ENCODE data around the gene GDF7. TPM values are rescaled to one million over a fixed set of nuclear protein-coding genes. Genes with fewer than 3 reads are reported as not detected.

The GDF7 gene
- total and polyA plus RNA-seq, 2 of the 4 experiments (the other 2 are of a cell fraction): under 0.01 to 0.02 TPM

DNA sequence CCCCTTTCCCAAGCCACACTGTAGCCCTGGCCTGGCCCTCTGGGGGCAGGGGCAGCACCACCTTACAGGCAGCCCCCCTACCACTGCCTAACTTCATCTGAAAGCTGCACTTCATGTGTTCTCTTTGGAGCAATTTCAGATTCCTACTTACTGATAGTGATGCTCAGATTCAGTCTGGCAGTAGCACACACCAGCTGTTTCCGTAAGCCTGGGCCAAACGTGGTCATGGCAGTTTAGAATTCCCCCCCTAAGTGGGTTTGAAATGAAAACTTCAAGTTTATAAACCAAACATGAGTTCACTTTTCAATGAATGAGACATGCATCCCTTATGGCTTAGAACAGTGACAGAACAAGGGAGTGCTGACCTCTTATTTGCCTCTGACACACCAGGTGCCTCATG is 29.4 kb downstream of the GDF7 start:
- no TSS peak for BruUV-seq (replicated peaks)
- H3K4ac ChIP-seq (ENCODE audit: low read depth, low read length): no peak overlapping the region
- H3K18ac ChIP-seq (ENCODE audit: low read depth, low read length): no peak overlapping the region
- H3K4me1 ChIP-seq (ENCODE audit: control insufficient read depth, insufficient read depth, low read length): peaks cover 4% of the 10 kb centered on the region; the same call in 1 of the 2 replicates
- ChIA-PET POLR2A (ENCODE audit: unreplicated experiment) (no interaction called here), CTCF (no interaction called here)
- H2AFZ ChIP-seq (replicated peaks; ENCODE audit: low read length, poor library complexity): no peak overlapping the region
- no peak for ATAC-seq (ENCODE audit: low read depth)
- no peak overlapping the region for H4K5ac ChIP-seq (ENCODE audit: low read depth, low read length)
- in situ Hi-C loops (cut with MboI; ENCODE audit: low sequenced_read_pairs) (no loop called here), intact Hi-C loops (cut with micrococcal nuclease) (no loop called here), dilution Hi-C loops (cut with HindIII; ENCODE audit: low sequenced_read_pairs, unreplicated experiment) (loop anchor here (25.0 kb wide), 1 partner anchor 241 kb away; no protein-coding TSS in a partner anchor)
- WGBS, 2 experiments (ENCODE audit: extremely low coverage in 2 of 2, insufficient read length in 1 of 2): no CpG with 5 or more reads among the region's 2 CpGs
- no peaks in the 10 kb centered on the region for H3K9me3 ChIP-seq (ENCODE audit: control insufficient read depth, insufficient read depth, low read length)
- DNase-seq: no peak
- no peak overlapping the region for H3K23ac ChIP-seq (ENCODE audit: low read depth, low read length)
- H2BK5ac ChIP-seq (ENCODE audit: low read depth, low read length, poor library complexity, severe bottlenecking): no peak overlapping the region
- H3K36me3 ChIP-seq (ENCODE audit: control insufficient read depth, insufficient read depth, low read length): peaks cover 3% of the 10 kb centered on the region; the same call in 1 of the 2 replicates
- no peak overlapping the region for H2AK9ac ChIP-seq (replicated peaks; ENCODE audit: low read depth, low read length, poor library complexity)
- H3K9me1 ChIP-seq (ENCODE audit: insufficient read depth, low read length): no peaks in the 10 kb centered on the region
- no peak overlapping the region for H3K4me2 ChIP-seq (ENCODE audit: low read depth, low read length)
- H3K27me3 ChIP-seq (ENCODE audit: control insufficient read depth, insufficient read depth, low read length): no peaks in the 10 kb centered on the region
- no peak overlapping the region for H3K14ac ChIP-seq (replicated peaks; ENCODE audit: low read depth, low read length)
- H3K27ac ChIP-seq (ENCODE audit: insufficient read depth, low read length): no peak overlapping the region
- no peak overlapping the region for H2AK5ac ChIP-seq (ENCODE audit: low read depth, low read length)
- TF ChIP-seq SMC3 (IDR thresholded peaks at IDR 0.05; ENCODE audit: low read depth, low read length) (no peak), MXI1 (IDR thresholded peaks at IDR 0.05; ENCODE audit: borderline replicate concordance, low read depth, low read length) (no peak), FOS (IDR thresholded peaks at IDR 0.05; ENCODE audit: low read depth, low read length) (no peak), ELK1 (IDR thresholded peaks at IDR 0.05; ENCODE audit: borderline replicate concordance, low read depth, low read length) (no peak), MAFK (IDR thresholded peaks at IDR 0.05; ENCODE audit: low read depth, low read length) (no peak), NFE2L2 (IDR thresholded peaks at IDR 0.05; ENCODE audit: low read depth, low read length) (no peak), RAD21 (IDR thresholded peaks at IDR 0.05; ENCODE audit: low read length) (no peak), RFX5 (IDR thresholded peaks at IDR 0.05; ENCODE audit: low read depth, low read length) (no peak), POLR2A (IDR thresholded peaks at IDR 0.05; ENCODE audit: low read depth, low read length) (no peak), MAZ (IDR thresholded peaks at IDR 0.05; ENCODE audit: borderline replicate concordance, low read depth, low read length) (no peak), RCOR1 (IDR thresholded peaks at IDR 0.05; ENCODE audit: insufficient replicate concordance, low read length) (no peak)
- no peak overlapping the region for H4K8ac ChIP-seq (ENCODE audit: low read depth in 2 of 2, low read length in 2 of 2)
- no peak overlapping the region for H2BK15ac ChIP-seq (ENCODE audit: low read depth, low read length)
- H4K91ac ChIP-seq (ENCODE audit: insufficient read depth, low read depth, low read length): no peak overlapping the region
- H2BK120ac ChIP-seq (ENCODE audit: low read depth, low read length): no peak overlapping the region
- no peak overlapping the region for H3K4me3 ChIP-seq (ENCODE audit: insufficient read depth, low read depth, low read length)
- no peak overlapping the region for H2BK20ac ChIP-seq (ENCODE audit: low read depth, low read length)
- H4K20me1 ChIP-seq (ENCODE audit: insufficient read depth, low read length): no peaks in the 10 kb centered on the region
- H3K9ac ChIP-seq (ENCODE audit: low read depth, low read length): no peak overlapping the region
- H3K79me1 ChIP-seq (ENCODE audit: low read depth in 1 of 2, low read length in 2 of 2): no peaks in the 10 kb centered on the region
- no peak overlapping the region for H3K56ac ChIP-seq (ENCODE audit: extremely low read depth, insufficient read depth, low read length)

All from IMR-90 (cell line).